ENCODE measurements around the gene DOCK3.

DNA sequence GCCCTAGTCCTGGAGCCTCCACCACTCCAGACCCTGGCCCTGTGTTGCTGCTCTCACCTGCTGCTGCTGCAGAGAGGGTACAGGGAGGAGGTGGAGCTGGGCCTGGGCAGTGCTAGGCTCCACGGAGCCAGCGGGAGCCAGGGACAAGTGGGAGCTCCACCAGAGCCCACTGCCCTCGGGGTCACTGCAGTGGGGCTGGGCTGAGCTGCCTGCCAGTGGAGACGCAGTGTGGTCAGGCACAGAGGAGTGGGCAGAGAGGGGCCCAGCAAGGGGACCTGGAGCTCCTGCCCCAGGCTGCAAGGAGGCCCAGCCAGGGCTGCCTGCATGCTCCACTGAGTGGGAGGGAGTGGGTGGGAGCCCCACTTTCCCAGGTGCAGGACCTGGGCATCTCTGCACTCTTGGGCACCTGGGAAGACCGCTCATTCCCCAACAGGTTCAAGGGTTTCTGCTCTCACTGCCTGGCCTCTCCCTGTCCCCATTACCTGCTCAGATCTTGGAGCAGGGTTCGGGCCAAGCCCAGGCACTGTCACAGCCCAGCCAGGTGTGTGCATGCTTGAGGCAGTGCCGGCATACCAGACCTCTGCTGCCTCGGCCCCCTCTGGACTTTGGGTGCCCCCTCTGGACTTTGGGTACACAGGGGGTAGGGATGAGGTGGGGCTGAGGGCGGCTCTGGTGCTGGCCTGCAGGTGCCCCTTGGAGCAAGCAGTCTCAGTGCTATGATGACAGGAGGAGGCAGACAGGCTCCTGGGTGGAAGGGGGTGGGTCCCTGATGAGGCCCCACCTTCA, 308.0 kb downstream of the DOCK3 start:
- no peak for TF ChIP-seq POLR2A (IDR thresholded peaks at IDR 0.05; ENCODE audit: low read depth, low read length)
- no peak for TF ChIP-seq SPI1 (IDR thresholded peaks at IDR 0.05; ENCODE audit: low read depth, low read length)

Data from GM12891 (cell line).